Nephron (organoid): ENCODE measurements around the gene IQGAP1.

Experiments used
- H3K27ac Mint-ChIP-seq, 3 experiments: 2 replicates each; pipeline ENCODE4 v1.8.0; 2020; ENCODE audit warnings: mixed read lengths in 3 of 3, mild to moderate bottlenecking in 2 of 3, moderate library complexity in 1 of 3
- H3K27me3 Mint-ChIP-seq: 2 replicates; pipeline ENCODE4 v1.8.0; 2021; ENCODE audit warnings: low read depth, mild to moderate bottlenecking, moderate library complexity, mixed read lengths
- H3K36me3 Mint-ChIP-seq: 2 replicates; pipeline ENCODE4 v1.8.0; 2020; ENCODE audit warnings: low read depth, mixed read lengths
- H3K4me1 Mint-ChIP-seq: 2 replicates; pipeline ENCODE4 v1.8.0; 2020; ENCODE audit warnings: mixed read lengths
- H3K4me3 Mint-ChIP-seq, 3 experiments: 2 replicates each; pipeline ENCODE4 v1.8.0; 2020; ENCODE audit warnings: mild to moderate bottlenecking in 3 of 3, mixed read lengths in 3 of 3, moderate library complexity in 2 of 3
- H3K9me3 Mint-ChIP-seq: 2 replicates; pipeline ENCODE4 v1.8.0; 2020; ENCODE audit warnings: mixed read lengths
- CTCF ChIP-seq, 3 experiments: fragments of 200-600 bp; sonication (generic); IDR thresholded peaks; one replicate each; pipeline ENCODE4 v1.5.0; 2021; ENCODE audit warnings: antibody characterized with exemption in 3 of 3; ENCODE audit not compliant: unreplicated experiment in 3 of 3

IQGAP1 gene

GRCh38 chr15:90458061-90458460, 70.0 kb downstream of the IQGAP1 start:
- no peak for TF ChIP-seq CTCF (IDR thresholded peaks at IDR 0.05; ENCODE audit: unreplicated experiment in 3 of 3)
- Mint-ChIP-seq H3K9me3 (no peaks in the 10 kb centered on the region), H3K36me3 (peaks cover 65% of the 10 kb centered on the region), H3K4me1 (peaks cover 34% of the 10 kb centered on the region), H3K4me3 (no peak overlapping the region), H3K27ac (peak overlapping the region; percentile 96 to 99 (median 97)), H3K27me3 (no peaks in the 10 kb centered on the region)

- Mint-ChIP-seq H3K4me3 (no peak overlapping the region), H3K4me1 (peaks cover 47% of the 10 kb centered on the region), H3K9me3 (no peaks in the 10 kb centered on the region), H3K27me3 (no peaks in the 10 kb centered on the region), H3K36me3 (peaks cover 52% of the 10 kb centered on the region), H3K27ac (peak overlapping the region; percentile 96 to 99 (median 97))
- TF ChIP-seq CTCF (IDR thresholded peaks at IDR 0.05; ENCODE audit: unreplicated experiment in 3 of 3), result no peak
These were observed 71.3 kb downstream of the IQGAP1 start for GRCh38 chr15:90459368-90459767.

- Mint-ChIP-seq H3K9me3 (no peaks in the 10 kb centered on the region), H3K27ac (peak overlapping the region; percentile 96 to 99 (median 97)), H3K27me3 (no peaks in the 10 kb centered on the region), H3K4me3 (peak overlapping the region in 2 of 3 experiments; percentile 11 to 56), H3K36me3 (peaks cover 42% of the 10 kb centered on the region), H3K4me1 (peaks cover 51% of the 10 kb centered on the region)
- TF ChIP-seq CTCF (IDR thresholded peaks at IDR 0.05; ENCODE audit: unreplicated experiment in 3 of 3), result no peak
These were observed 72.2 kb downstream of the IQGAP1 start for GRCh38 chr15:90460142-90460824.

- no peak for TF ChIP-seq CTCF (IDR thresholded peaks at IDR 0.05; ENCODE audit: unreplicated experiment in 3 of 3)
- Mint-ChIP-seq H3K4me1 (peaks cover 59% of the 10 kb centered on the region), H3K9me3 (no peaks in the 10 kb centered on the region), H3K27ac (peak overlapping the region in 1 of 3 experiments; percentile 37), H3K27me3 (no peaks in the 10 kb centered on the region), H3K36me3 (peaks cover 38% of the 10 kb centered on the region), H3K4me3 (no peak overlapping the region)
These were observed 75.3 kb downstream of the IQGAP1 start for GRCh38 chr15:90463381-90463780.

GRCh38 chr15:90465140-90465929, 77.3 kb downstream of the IQGAP1 start:
- Mint-ChIP-seq H3K27ac (peak overlapping the region; percentile 38 to 75 (median 51)), H3K4me3 (no peak overlapping the region), H3K27me3 (no peaks in the 10 kb centered on the region), H3K4me1 (peaks cover 52% of the 10 kb centered on the region), H3K9me3 (no peaks in the 10 kb centered on the region), H3K36me3 (peaks cover 32% of the 10 kb centered on the region)
- no peak for TF ChIP-seq CTCF (IDR thresholded peaks at IDR 0.05; ENCODE audit: unreplicated experiment in 3 of 3)
